Measurements from ENCODE around the gene TMF1.

The TMF1 gene

DNA sequence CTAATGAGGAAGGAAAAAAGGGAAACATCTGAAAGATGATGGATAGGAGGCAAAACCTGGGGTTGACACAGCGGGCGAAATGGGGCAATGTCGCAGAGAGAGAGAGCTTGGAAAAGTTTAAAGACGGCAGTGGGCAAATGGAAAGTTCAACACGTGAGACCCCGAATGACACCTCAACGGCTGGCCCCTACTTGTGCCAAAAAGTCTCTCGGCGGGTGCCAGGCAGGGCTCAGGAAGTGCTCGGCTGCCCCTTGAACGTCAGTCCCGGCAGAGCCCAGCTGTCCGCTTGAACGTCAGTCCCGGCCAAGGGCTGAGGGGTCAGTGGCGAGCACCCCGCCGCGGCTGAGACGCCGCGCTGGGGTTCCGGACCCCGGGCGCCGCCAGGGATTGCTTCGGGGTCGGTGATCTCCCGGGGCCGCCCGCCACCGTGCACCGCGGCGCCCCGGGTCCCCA lies 39.3 kb downstream of the TMF1 start:
- TF ChIP-seq, protein P1, sequence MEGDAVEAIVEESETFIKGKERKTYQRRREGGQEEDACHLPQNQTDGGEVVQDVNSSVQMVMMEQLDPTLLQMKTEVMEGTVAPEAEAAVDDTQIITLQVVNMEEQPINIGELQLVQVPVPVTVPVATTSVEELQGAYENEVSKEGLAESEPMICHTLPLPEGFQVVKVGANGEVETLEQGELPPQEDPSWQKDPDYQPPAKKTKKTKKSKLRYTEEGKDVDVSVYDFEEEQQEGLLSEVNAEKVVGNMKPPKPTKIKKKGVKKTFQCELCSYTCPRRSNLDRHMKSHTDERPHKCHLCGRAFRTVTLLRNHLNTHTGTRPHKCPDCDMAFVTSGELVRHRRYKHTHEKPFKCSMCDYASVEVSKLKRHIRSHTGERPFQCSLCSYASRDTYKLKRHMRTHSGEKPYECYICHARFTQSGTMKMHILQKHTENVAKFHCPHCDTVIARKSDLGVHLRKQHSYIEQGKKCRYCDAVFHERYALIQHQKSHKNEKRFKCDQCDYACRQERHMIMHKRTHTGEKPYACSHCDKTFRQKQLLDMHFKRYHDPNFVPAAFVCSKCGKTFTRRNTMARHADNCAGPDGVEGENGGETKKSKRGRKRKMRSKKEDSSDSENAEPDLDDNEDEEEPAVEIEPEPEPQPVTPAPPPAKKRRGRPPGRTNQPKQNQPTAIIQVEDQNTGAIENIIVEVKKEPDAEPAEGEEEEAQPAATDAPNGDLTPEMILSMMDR (IDR thresholded peaks at IDR 0.05; ENCODE audit: low read depth, low read length), result no peak; the same call in 1 of the 2 replicates
- DNase-seq (ENCODE audit: extremely low read depth, low read depth), result no peak

- DNase-seq (ENCODE audit: extremely low read depth, low read depth), result peak; percentile 87
- TF ChIP-seq, protein P1 (IDR thresholded peaks at IDR 0.05; ENCODE audit: low read depth, low read length), result no peak; the same call in 1 of the 2 replicates
These were observed 39.9 kb downstream of the TMF1 start for GRCh38 chr3:69012100-69012799.

GRCh38 chr3:69011096-69011730 lies 40.9 kb downstream of the TMF1 start:
- DNase-seq (ENCODE audit: extremely low read depth, low read depth), result no peak
- TF ChIP-seq, protein P1 (IDR thresholded peaks at IDR 0.05; ENCODE audit: low read depth, low read length), result no peak

- TF ChIP-seq, protein P1 (IDR thresholded peaks at IDR 0.05; ENCODE audit: low read depth, low read length), result no peak
- peak; percentile 91 for DNase-seq (ENCODE audit: extremely low read depth, low read depth)
These were observed 42.3 kb downstream of the TMF1 start for GRCh38 chr3:69009559-69010410.

DNA sequence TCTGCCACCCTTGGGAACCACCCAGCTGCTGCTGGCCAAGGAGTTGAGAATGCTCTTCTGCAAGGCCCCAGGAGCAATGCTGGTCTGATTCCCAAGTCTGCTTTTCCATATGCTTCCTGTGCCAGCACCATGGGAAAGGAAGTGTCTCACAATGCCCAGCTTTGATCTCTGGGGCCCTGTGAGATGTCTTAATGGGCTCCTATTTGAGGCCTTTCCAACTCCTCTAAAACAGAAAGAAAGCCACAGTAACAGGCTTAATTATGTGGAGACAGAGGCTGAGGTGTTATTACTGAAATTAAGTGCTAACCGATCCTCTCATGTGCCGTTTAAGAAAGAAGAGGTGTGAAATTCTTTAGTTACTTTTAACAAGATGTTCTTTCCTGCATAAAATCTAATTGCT lies 43.2 kb downstream of the TMF1 start:
- no peak for DNase-seq (ENCODE audit: extremely low read depth, low read depth)
- TF ChIP-seq, protein P1 (IDR thresholded peaks at IDR 0.05; ENCODE audit: low read depth, low read length), result no peak

DNA sequence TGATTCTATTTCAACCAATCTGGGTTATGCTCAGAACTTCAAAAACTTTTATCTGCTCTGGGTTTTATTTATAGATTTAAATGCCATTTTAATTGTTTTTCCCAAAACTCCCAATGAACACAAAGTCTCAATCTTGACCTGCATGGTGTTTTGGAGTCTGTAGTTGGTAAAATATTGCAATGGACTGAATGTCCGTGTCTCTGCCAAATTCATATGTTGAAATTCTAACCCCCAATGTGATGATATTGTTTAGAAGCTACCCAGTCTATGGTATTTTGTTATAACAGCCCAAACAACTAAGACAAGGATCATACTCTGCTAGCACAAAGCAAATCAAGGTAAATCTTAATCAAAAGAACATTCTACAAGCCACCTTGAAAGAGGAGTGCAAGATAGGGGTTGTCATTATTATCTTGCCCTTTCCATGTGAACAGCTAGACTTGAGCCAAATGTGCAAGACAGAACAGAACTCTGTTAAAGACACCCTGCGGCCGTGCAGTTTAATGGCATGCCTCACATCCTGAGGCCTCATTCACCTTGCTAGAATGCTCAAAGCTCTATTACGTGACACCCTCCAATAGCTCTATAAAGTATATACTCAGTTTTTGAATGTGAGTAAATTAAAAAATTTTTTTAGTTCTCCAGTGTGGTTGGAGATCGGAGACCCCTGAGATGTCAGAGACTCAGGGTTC lies 46.2 kb downstream of the TMF1 start:
- TF ChIP-seq, protein P1 (IDR thresholded peaks at IDR 0.05; ENCODE audit: low read depth, low read length), result no peak

More for the DNA sequence above, 46.2 kb downstream of the TMF1 start:
- DNase-seq (ENCODE audit: extremely low read depth, low read depth), result no peak
